HG03196 (cell line): Measurements from ENCODE around the gene LRRK1.
"Not testable (repeated sequence)": the region's sequence is repeated elsewhere in the genome, so short reads cannot be mapped to it uniquely, and the experiment has no call there.

ENCODE experiments used
- ATAC-seq: cut with Tn5 transposase; IDR thresholded peaks from one replicate; pipeline ENCODE4 v1.9.1; 2021; ENCODE audit not compliant: unreplicated experiment

Gene LRRK1

DNA sequence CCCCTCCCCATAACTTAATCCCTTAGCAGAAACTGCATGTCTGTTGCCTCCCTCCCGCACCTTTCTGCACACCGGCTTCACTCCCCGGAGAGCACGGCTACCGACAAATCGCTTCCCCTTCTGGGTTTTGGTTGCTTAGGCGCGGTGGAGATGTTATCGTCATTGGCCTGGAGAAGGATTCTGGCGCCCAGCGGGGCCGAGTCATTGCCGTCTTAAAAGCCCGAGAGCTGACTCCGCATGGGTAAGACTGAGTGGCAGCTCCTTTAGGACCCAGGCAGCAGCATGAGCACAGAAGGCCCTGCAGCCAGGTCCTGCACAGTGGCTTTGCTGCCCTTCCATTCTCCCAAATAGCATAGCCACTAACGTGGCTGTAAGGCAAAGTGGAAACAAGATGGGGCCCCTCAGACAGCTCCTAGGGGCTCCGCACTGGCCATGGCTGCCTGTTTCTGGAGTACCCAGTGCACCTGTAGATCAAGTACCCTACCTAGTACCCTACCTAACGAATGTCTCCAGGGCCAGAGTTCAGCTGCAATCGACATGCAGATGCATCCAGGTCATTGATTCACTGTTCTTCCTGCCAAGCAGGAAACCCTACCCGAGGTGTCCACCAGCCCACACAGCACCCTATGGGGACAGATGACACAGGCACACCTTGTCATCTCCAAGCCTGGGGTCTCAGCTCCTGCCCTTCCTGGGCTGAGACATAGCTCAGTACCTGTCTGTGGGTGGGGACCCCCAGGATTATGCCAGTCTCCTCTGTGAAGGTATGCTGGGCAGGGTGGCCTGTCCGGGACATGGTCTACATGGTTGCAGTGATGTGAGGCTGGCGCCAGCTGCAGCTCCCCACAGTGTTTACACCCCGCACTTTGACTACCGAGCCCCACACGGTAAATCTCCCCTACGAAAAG lies 147.6 kb downstream of the LRRK1 start:
- ATAC-seq: no peak

DNA sequence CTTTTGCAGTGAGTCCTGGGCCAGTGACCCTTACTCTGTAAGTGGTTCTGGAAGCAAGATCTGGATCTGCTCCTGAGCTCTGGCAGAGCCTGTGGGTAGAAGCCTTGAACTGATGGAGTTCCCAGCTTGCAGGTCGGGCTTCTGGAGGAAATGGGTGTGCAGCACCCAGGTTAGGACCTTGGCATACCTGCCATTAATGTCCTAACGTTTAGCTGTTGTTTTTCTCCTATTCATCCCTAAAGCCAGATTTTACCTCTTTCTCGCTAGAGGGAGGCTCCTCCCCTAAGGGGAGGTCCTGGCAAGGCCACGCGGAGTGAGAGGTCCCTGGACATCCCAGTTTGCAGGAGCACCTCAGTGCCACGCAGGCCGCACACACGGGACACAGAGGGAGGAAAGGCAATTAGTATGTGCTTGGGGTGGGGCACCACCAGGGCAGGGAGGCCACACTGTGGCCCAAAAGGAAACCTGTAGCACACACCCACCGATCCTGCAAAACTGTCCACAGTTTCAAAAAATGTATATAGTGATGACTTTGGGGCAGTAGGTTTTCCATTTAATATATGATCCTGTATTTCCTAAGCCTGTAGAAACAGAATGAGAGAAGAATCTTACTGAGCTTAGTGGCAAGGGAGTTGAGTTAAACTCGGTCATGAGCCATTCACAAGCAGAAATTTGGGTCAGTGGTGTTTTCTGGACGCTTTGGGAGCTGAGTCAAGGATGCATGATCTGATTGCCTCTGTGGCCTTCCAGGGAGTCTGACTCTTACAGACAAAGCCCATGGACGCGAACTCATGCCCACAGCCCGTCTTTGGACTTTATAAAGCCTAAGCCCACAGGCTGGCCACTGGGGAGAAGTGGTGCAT lies 148.7 kb downstream of the LRRK1 start:
- no peak for ATAC-seq

DNA sequence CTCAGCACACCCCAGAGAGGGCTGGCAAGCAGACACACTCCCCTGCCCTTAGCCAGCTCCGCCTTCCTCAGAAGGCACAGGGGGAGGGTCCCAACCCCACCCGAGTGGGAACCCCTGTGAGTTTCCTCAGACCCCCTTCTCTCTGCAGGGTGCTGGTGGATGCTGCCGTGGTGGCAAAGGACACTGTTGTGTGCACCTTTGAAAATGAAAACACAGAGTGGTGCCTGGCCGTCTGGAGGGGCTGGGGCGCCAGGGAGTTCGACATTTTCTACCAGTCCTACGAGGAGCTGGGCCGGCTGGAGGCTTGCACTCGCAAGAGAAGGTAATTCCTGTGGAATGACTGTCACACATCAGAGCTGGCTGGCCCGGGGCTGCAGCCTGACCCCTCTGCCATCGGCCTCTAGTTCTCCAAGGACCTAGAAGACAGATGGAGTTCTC lies 149.4 kb downstream of the LRRK1 start:
- ATAC-seq: no peak

DNA sequence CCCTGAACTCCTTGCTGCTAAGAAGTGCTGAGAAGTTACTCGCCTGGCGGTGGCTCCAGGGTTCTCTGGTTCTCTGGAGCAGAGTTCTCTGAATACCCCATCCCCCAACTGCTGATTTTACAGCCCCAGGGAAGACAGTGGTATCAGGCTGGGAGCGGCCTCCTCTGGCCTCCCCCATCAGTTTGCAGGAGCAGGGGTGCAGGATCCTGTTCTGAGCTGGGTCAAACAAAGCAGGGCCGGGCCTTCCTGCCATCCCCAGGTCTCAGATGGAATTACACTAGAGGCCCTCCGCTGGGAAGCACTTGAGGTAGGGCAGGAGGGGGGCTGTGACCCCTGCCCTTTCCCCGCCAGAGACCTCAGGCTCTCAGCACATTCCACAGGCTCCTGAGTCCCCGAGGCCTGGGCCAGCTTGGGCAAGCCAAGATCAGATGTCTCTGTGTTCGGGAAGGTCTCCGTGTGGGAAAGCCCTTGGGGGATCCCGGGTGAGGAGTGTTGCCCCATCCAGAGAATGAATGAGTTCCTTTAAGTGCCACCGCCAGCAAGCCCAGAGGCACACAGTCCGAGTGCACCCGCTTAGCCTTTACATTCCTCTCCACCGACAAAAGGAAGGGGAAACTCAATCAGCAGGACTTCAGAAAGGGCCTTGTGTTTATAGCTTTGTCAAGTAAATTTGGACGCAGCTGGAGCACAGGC lies 149.9 kb downstream of the LRRK1 start:
- ATAC-seq: no peak

DNA sequence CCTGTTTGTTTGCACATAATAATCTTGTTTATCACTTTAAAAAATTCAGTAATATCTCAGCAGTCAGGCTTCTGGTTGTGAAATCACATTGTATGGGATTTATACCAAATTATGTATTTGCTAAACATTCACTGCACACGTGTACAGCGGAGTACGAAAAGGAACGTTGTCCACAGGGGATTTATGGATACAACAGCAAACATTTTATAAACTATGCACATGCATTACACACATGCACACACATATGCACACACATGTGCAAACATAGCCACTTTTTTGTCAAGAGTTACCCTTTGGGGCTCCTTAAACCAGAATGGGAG lies 150.5 kb downstream of the LRRK1 start:
- no peak for ATAC-seq

DNA sequence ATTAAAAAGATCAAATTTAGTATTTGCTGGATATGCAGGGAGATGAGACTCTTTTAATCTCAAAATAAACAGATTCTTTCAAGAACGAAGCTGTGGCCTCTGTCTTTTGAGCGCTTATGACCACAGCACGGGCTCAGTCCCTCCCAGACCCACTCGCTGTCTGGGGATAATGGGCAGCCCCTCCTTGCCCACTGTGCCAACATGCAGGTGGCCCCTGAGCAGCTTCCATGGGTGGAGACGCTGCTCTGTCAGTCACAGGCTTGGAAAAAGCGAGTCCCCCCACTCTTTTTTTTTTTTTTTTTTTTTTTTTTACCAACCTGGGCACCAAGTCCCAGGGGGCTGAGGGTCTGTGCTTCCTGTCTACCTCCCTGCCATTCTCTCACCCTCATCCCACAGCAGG lies 150.9 kb downstream of the LRRK1 start:
- no peak for ATAC-seq

DNA sequence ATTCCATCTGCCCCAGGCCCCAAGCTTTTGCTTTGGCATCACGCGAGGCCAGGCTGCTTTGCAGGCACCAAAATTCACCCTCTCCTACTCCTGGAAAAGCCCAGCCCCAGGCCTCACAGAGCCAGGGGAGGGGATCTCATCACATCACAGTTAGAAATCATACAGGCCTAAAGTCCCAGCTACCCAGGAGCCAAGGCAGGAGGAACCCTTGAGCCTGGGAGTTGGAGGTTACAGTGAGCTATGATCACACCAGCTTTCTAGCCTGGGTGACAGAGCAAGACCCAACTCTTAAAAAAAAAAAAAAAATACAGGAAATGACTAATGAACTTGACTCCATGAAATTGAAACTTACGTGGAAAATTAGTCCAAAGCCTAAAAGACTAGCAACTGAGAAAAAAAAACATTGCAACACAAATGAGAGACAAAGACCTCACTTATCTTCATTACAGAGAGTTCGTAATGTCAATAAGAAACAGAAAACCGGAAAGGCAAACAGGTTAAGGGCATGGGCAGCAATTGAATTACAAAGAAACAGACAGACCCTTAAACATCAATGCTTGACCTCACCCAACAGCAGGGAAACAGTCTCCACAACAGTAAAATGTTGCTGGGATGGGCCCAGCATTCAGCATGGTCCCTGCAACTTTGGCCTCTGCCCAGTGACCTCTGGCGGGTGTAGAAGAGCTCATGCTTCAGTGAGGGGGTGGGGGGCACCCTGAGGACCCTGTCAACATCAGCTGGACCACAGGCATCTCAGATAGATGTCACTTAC lies 151.5 kb downstream of the LRRK1 start:
- no peak for ATAC-seq

DNA sequence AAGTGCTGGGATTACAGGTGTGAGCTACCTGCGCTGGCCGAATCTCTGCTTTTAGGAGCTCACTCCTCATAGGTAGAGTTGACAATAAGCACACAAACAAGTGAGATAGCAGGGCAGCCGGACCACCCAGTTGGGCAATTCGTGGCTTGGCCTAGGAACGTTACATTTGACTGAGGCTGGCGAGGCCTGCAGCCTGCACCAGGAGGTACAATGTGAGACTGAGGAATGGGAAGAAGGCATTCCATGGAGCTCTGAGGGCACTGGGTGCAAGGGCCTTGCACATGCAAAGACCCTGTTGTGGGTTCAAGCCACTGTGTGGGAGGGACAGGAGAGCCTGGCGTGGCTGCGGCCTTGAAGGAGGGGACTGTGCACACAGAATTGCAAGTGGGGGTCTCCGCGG lies 152.5 kb downstream of the LRRK1 start:
- ATAC-seq: no peak

DNA sequence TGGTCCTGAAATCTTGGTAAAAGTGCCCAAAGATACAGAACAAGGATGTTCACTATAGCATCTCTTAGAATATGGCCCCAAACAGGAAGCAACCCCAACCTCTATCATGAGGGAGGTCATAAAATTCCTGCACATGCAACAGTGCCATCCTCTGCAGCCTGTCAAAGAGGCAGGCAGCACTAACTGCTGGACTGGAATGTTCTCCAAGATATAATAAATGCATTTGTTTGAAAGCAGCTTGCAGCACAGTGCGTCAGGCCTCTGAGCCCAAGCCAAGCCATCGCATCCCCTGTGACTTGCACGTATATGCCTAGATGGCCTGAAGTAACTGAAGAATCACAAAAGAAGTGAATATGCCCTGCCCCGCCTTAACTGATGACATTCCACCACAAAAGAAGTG lies 153.1 kb downstream of the LRRK1 start:
- not testable (repeated sequence) for ATAC-seq

DNA sequence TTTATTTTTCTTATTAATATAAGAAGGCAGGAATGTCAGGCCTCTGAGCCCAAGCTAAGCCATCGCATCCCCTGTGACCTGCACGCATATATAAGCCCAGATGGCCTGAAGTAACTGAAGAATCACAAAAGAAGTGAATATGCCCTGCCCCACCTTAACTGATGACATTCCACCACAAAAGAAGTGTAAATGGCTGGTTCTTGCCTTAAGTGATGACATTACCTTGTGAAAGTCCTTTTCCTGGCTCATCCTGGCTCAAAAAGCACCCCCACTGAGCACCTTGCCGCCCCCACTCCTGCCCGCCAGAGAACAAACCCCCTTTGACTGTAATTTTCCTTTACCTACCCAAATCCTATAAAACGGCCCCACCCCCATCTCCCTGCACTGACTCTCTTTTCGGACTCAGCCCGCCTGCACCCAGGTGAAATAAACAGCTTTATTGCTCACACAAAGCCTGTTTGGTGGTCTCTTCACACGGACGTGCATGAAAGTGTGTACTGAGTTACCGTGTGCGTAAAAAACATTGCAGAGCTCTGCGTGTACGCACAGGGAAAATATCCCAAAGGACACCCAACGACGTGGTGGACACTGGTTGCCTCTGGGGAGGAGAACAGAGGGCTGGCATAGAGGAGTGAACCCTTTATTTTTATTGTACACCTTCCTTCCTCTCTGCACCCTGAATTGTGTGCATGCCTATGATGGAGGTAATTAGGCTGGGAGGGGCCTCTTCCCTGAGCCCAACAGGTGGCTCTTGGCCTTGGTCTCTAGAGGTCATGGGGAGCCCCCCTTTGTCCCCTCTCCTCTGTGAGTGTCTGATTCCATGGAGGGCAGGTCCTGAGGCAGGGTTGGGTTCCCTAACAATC lies 158.9 kb downstream of the LRRK1 start:
- not testable (repeated sequence) for ATAC-seq

DNA sequence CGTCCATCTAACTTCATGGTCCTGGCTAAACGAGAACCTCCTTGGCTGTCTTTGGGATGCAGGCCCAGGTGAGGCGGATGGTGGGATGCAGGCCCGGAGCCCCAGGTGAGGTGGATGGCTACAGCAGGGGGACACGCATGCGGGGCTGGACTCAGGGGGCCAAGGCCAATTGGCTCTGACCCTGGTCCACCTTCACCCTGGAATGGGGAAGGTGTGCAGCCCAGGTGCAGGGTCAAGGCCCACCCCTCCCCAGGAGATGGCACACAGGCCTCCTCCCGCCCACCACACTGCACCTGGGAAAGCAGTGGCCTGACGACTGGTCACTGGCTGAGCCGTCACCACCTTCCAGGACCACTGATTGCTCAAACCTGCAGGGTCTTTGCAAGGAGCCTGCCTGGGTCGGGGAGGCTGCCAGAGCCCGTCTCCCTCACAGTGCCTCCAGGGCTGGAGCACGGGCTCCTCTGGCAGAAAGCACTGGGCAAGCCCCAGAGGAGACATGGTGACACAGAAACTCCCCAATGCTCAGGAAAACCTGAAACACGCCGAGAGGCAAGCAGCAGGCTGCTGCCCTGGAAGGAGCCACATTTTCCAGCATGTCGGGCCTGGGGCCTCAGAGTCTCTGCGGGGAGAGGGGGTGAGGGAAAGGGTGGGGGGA lies 159.6 kb downstream of the LRRK1 start:
- ATAC-seq: no peak

DNA sequence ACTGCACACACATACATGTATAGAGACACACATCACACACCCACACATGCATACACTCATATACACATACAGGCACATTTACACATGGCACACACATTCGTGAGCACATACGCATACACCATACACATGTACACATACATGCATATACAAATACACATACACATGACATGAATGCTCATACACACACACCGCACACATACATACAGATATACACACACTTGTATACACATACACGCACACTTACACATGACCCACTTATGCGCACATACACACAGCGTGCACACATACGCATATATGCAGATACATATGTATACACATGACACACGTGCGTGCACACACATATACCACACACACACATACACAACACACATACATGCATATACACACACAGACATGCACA lies 162.7 kb downstream of the LRRK1 start:
- no peak for ATAC-seq

DNA sequence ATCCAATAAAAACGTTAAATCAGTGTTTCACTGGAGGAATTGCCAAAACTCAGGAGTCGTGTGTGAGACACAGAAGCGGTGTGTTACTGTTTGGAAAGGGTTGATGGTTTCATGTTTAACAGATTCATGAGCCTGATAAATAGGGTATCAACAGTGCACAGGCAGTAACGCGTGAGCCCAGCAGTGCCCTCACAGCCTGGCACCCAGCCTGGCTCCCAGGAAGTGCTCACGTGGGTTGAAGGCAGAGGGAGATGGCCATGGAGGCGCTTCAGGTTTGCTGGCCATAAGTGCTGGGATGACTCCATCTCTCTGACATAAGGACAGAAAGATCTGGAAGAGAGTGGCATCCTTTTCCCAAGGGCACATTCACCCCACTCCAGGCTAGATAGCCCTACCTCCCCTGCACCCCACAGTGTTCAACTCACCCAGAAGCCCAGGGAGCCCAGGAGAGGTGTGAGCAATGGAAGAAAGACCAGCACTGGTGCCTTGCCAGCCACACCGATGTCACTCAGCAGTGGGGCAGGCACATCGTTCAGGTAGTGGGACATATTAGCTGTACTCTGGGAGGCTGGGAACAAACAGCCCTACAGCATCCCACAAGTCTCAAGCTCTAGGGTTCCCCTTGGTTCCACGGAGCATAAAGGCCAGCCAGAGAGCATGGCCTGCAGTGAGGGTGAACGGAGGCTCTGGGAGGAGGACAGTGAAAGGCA lies 164.3 kb downstream of the LRRK1 start:
- no peak for ATAC-seq

DNA sequence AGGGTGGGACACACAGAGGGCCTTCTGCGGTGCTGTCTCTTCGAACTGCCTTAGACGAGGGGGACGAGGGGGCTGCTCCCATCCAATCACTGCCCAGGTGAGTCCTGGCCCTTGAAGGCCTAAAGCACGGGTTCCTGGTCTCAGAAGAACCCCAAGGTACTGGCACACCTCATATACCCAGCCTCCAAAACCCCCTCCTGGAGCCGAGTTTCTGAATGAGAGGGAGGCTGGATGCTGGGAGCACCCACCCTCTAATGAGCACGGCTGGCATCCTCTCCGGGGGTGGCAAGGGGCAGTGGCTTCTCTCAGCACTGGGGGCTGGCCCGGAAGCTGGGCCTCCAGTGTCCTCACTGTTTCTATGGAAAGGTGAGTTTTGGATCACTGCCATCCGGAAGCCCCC lies 165.6 kb downstream of the LRRK1 start:
- no peak for ATAC-seq

DNA sequence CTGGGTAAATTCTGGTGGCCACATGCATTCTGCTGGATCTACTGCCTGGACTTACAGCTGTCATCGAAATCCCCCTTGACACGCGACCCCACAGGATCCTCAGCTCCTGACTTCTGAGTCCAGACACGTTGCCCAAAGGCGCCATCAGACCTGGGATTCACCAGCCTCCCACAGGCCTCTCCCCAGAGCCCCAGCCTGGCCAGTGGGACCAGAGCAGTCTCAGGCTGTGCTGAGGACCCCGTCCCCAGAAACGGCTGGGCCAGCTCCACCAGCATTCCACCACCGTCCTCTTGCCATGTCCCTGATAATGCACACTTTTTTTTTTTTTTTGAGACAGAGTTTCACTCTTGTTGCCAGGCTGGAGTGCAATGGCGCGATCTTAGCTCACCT lies 166.1 kb downstream of the LRRK1 start:
- no peak for ATAC-seq

DNA sequence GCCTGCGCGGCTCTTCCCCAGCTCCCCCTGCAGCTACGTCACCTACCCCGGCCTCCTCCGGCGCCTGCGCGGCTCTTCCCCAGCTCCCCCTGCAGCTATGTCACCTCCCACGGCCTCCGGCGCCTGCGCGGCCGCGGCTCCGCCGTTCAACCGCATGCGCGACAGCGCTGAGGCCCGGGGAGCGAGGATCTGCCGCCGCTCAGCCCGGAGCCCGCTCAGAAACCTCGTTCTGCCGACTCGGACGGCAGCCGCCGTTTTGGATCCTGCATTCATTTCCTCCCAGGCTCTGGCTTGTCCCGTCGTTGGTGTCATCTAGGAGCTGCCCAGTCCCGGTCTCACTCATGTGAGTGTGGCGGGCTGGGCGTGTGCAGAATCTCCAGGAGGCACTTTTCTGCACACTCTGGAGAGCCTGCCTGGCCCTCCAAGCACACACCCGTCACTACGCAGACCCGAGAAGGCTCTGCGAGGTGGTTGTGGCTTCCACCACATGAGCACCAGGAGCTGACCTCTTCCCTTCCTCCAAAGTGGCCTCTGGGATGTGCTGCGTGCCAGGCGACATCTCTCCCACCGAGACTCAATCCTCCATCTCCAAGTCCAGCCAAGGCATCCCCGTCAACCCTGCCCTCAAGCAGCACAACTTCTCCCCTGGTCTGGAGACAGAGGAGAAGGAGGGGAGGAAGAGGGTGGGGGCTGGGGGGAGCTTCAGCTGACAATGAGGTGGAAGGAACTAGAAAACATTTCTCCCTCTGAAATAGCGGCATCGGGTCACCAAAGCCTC lies 167.4 kb downstream of the LRRK1 start:
- no peak for ATAC-seq

DNA sequence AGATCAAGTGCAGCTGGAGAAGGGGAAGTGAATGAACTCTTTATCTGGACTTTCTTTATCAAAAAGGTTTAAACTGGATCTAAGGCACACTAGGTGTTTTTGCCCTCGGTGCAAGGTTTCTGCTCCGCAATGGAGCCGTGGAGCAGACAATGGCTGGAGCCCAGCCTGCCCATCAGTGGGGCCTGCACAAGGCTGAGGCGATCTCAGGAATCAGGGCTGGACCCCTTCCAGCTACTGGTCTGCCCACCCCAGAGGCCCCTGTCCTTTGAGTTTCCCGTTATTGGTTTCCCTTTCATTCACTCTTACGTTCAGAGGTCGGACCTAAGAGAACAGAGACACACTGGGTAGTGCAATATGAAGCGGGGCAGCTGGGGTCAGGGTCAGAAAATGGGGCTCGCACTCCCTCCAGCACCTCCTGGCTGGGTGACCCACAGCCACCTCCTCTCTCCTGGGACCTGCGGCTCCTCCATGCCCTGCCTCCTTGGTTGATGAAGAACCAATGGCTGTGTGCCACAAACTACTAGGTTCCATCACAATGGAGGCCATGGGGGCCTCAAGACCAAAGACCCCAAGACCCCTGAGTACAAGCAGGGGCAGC lies 168.1 kb downstream of the LRRK1 start:
- no peak for ATAC-seq

DNA sequence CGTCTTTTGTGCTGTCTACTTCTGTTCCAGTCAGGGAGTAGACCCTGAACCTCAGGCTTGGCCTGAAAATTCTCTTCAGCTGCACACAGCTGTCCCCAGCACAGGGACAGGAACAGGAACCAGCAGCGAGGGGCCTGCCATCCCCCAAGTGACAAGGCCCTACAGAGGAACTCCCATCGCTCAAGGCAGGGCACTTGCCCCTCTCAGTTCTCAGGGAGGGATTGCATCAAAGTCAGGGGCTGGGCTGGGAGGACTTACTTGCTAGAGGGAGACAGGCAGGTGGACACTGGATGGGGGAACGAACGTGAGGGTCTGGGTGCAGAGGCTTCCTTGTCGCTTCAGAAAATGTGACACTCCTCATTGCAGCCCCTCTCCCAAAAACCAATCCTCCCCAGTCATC lies 169.1 kb downstream of the LRRK1 start:
- ATAC-seq: no peak
